GM18858 (cell line): Measurements from ENCODE around the gene CRIM1.

Experiments used
- ATAC-seq: cut with Tn5 transposase; IDR thresholded peaks from one replicate; pipeline ENCODE4 v1.9.1; 2021; ENCODE audit not compliant: unreplicated experiment

Gene CRIM1

DNA sequence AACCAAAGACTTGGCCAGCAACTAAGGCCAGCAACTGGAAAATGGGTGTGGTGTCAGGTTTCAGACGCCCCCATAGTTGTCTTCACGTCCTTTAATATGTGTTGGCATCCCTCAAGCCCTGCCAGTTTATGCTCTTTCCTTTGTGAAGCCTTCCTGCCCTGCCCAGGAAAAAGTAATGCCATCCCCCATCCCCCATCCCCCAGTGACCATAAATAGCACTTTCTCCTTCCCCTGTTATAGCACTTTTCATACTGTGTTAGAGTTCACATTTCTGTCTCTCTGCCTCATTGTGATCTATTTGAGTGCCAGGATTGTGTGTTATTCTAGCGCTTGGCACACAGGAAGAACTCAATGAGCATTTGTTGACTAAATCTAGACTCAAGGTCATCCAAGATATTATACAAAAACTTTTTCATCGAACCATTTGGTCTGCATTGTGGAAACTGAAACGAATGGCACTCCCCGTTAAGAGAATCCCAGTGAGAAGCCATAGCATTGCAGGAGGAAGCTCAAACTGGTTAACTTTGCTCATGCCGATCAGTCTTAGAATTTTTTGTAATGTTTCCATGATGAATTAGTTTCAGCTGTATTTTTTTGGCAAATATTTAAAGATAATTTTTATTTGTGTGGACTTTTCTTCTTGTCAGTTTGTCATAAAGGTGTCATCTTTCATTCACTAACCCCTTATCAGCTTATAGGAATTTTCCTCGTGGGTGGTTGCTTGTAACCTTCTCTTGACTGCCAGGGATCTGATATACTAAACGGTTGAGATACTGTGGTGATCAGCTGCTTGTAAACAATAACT, 15.7 kb downstream of the CRIM1 start:
- no peak for ATAC-seq

DNA sequence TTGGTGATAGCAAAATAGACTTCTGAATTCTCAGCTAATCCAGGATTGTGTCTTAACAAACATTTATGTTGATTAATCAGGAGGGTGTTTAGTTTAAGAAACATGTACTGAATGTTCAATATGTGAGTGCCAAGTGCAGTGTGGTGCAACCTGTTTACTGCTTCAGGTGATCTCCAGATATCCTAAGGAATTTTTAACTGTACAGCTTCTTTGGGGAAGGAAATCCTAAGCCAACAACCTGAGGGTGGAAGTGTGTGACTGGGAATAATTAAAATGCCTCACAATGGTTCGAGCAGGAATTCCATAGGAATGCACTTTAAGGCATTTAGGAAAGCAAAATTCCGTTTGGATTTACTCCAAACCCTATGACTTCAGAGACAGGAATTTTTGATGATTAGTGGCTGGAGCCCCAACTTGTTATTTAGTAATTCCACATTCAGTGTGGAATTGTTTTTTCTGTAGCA, 16.4 kb downstream of the CRIM1 start:
- no peak for ATAC-seq

DNA sequence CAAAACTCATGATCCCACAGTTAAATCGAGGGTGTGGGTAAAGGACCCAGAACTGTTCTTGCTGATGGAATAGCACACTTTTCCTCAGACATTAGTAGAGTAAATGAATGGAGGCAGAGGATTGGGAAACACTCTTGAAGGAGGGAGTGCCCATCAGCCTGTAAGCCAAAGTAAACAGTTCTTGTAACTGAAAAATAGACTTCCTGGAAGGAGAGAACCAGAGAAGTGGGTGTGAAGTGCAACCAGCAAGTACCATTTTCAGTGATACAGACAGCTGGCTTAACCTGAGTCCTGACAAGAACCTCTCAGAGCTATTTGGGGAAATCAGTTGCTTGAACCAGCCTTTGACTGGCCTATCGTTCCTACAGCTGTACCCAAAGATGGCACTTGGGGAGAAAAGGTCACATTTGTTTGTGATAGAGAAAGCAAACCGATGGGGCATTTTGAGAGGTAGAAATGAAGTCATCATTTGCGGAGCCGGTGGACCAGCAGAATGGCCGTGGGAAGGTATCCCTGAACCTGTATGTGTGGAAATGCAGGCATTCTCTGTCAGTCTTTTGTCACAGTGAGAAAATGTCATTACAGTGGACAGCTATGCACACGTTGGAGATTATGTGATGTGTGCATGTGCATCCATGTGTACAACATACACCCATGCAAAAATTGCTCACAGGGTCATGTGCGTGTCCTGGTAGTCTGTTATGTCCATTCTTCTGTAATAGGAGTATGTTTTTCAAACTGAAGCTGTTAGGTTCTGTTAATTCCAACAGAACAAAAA, 17.8 kb downstream of the CRIM1 start:
- no peak for ATAC-seq

DNA sequence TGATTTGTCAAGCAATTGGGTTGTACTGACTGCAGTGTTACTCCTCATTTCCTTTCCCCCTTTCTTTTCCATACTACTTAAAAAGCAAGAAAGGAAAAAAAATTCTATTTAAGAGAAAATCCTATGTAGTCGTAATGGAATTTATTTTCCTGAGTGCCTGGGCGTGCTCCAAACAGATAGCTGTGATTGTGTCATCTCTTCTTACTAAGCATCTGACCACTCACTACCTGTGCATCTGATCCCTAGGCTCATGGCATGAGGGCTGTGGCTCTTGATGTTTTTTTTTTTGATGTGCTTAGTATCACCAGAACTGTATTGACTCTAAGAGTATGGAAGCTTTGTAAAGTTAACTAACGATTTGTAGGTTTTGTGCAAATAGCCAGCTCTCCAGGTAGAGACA, 19.0 kb downstream of the CRIM1 start:
- no peak for ATAC-seq

DNA sequence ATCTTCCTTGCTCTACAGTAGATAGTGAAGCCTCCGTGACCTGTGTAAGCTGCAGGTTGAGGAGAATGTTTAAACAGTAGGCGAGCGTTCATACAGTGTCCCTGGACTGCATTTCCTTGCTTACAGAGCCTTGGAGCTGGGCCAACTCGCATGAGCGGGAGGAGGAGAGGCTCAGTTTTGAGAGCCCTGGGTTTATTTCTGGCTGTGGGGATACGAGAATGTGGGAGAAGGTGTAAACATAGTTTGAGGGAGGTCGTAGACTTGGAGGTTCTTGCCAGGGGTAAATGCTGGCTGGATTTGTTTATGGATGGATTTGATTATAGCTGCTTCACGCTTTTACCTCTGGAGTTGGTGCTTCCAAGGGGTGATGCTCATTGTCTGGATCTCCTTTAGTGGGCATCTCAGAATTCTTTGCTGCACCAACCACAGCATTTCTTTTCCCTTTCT, 20.8 kb downstream of the CRIM1 start:
- ATAC-seq: no peak

DNA sequence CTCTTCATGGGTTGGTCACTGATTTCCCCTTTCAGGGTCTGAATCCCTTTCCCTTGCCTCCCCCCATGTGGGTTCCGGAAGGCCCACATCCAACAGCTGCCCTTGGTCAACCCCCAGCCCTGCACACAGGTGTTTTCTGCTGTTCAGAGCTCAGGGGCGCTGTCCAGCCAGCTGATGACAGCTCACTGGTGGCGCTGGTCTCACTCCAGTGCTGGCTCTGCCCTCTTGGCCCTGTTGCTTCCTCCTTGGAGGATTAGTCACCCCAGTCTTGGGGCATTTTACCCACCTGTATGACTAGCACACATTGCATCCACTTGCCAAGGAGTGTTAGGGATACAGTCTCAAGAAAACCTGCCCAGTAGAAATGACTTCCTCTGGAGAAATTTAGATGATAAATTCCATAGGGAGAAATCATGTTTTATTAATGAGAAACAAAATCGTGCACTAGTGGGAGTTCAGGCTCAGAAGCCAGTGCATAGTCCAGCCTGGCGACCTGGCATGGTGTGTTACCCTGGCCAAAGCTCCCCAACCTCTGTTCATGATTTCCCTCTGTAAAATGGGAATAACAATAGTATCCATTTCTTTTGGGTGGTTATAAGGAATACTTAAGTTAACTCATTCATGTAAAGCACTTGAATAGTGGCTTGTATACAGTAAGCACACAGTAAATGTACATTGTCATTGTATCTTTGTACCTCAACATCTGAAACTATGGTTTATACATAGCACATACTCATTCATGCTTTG, 21.6 kb downstream of the CRIM1 start:
- no peak for ATAC-seq

DNA sequence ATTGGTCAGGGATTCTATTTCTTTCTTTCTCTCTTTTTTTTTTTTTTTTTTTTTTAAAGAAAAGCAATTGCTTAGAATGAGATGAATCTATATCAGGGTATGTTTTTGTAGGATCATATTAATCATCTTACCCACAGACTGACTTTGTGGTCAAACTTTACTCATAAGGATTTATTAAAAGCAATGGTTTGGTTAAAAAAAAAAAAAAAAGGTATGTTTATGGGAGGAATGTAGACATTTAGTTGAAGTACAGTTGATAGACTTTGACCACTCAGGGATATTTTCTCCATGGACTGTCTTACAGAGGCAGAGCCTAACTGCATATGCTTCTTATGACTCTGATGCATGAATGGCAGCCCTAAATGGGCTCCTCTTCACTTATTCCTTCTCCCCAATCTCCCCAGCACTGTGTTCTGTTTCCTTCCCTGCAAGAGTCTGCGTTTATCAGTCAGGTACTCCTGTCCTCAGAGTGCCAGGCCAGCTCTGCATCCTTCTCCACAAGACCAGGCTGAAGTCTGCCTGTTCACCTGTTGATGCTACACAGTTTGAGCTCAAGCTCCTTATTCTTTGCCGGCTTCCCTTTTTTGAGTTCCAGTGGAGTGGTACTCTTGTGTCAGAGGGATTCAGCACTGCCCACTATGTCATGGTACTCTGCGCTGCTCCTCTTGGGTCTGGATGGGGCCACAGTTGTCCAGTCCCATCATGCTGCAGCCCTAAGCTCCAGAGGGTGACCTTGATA, 24.3 kb downstream of the CRIM1 start:
- no peak for ATAC-seq

DNA sequence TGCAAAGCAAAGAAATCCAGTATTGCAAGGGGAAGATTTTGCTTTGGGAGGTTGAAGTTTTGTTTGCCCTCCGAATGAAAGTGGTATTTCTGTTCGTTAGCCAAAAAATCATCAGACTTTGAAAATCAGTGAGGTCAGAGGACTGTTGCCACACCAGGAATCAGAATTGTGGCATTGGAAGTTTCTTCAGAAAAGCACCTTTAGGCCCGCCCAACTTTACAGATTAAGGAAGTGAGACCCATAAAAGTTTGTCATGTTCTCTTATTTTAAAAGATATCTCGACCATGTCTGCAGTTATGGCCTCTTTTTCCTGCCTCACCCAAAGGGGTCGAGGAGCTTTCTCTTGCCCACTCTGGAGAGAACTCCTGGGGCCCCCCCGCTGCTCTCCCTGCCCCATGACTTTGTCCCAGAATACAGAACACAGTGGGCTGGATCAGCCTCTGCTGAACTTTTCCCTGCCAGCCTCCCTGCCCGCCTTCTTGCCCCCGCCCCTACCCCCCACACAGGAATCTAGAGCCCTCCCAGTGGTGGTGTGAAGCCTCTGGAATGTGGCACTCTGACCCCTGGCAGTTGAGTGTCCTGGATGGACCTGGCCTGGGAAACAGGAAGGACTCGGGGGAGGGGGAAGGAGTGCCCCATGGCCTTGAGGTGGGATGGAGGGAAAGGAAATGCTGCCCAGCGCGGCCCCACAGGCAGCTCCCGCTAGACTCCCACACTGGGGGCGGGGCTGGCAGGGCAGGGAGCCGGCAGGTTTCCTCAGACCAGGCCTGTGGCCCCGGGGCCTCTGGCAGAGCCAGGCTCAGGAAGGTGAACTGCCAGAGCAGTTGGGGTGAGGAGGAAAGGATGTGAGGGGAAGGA, 25.3 kb downstream of the CRIM1 start:
- ATAC-seq: no peak

DNA sequence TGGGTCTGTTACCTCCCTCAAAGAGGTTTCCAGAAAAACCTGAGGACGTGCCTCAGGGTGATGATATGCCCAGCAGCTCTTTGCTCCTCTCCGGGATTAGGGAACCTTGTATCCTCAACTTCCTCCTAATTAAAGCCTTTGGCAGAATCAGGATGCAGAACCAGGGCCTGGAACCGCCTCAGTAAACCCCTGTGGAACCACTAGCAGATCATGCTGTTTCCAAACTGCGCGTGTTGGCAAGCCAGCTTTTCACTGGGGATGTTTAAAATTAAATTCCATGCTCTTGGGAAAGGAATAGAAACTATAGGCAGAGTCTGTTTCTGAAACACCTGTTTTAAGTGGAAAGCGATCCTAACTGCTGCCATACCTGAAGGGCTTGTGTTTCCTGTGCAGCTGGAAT, 26.4 kb downstream of the CRIM1 start:
- no peak for ATAC-seq

DNA sequence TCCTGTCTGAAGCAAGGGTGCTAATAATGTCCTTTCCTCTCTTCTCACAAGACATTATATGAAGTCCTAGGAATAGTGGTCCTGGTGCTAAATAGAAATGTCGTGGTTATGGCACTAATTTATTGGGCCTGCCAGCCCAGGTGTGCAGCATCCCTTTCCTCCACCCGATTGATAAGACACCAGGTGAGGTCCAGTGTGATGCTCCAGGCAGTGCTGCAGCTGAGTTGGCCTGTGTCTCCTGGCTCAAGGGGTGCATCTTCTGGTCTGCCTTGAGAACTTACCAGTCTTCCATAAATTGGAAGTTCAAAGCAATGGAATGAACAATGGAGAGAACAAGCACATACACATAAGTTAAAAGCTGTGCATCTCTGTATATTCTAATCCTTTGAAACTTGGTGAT, 26.9 kb downstream of the CRIM1 start:
- no peak for ATAC-seq

DNA sequence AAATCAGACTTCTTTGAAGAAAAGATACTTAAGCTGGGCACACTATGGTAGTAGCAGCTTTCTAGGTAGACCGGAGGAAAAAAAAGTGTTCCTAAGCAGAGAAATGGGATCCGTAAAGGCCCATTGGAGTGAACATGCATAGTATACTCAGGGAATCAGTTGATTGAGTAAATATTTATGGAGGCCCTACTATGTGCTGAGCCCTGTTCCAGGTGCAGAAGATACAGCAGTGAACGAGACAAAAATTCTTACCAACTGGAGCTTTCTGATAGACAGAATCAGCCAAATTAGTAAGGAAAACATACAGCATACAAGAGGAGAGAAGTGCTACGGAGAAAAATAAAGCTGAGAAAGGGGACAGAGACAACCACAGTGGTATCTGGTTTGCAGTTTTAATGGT, 28.1 kb downstream of the CRIM1 start:
- no peak for ATAC-seq

DNA sequence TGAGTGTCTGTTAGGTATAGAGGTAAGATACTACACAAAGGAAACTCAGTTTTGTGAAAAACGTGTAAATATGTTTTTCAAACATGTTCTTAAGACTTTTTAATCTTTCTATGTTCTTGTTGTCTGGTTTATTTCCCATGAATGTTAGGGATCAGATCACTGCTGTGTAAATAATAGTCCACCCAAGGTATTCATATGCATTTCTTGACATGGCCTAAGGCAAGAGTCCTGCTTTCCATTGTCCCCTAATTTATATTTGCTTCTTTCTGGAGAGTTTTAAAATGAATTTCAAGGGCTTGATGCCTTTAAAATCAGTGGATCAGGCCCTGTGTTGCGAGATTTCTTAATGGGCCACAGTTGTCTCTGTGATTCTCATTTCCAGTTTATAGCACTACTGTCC, 28.9 kb downstream of the CRIM1 start:
- ATAC-seq: no peak

DNA sequence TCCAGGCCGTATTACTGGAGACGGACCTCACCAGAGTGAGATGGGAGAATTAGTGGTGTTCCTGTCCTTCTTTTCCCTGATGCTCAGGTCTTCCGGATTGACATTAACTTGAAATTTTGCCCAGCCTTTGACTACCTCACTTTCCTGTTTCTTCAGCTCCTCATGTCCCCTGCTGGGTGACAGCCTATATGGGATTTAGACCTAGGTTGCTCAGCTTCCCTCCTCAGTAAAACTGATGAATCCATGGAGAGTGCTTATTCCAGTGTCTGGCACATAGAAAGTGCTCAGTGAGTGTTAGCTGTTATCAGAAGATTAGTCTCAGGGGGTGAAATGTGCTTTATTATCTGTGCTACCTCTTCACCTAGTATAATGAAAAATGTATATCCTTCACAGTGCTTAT, 30.0 kb downstream of the CRIM1 start:
- ATAC-seq: no peak

DNA sequence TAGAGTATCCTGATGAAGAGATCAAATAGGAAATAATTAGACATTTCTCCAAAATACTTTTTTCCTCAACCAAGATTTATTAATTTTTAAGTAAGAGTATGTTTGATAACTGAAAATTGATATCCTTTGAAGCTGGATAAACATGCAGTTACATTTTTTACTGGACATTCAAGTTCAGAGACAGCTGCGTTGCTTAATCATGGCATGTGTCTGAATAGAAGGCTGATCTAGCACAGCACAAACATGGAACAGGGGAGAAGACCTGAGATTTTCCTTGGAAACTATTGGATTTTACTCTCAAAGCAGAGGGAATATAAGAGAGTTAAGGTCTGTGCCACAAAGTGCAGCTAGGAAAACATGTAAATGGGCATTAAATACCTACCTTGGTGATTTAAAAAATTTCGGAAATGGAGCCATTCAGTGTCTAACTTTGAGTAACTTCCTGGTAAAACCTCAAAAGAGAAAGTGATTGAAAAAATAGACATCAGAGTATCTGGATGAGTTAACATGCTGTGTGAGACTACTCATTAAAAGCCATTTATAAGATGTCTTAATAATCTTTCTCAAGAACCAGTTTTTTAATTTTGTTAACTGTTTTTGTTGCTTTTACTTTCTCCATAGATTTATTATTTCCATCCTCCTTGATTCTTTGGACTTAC, 31.8 kb downstream of the CRIM1 start:
- no peak for ATAC-seq

DNA sequence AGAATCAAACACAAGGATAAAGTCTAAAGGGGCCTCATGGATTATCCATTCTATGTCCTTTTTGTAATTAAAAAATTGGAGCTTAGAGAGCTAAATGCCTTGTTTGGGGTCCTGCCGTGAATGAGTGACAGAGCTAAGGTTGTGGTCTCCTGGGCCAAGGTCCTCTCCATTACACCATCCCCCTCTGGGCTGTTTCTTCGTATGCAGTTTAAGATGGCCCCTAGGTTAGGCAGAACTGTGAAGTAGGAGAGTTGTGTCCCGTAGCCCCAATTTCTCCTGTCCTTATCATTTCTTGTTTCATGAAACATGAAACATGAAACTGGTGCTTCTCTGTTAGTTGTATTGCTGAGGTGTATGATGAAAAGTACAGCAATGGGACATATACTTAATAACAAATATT, 32.9 kb downstream of the CRIM1 start:
- ATAC-seq: no peak

DNA sequence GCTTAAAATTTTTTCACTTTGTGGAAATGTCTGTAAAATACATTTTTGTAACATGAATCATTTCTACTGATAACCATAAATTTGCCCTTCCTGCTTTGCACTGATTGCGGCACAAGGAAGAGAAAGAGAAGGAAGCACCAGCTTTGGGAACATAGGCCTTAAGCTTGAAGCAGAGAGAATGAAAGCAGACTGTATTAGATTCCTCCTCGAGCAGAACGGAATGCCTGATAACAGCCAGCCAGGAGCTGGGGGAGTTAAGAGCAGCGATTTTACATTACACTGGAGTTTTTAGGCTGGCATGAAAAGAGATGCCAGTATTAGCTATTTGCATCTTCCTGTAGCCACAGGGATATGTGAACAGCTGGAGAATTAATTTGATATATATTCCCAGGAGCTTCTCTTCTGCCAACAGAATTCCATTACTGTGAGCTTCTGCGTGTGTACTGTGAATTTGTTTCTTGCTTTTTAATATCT, 33.5 kb downstream of the CRIM1 start:
- ATAC-seq: no peak

DNA sequence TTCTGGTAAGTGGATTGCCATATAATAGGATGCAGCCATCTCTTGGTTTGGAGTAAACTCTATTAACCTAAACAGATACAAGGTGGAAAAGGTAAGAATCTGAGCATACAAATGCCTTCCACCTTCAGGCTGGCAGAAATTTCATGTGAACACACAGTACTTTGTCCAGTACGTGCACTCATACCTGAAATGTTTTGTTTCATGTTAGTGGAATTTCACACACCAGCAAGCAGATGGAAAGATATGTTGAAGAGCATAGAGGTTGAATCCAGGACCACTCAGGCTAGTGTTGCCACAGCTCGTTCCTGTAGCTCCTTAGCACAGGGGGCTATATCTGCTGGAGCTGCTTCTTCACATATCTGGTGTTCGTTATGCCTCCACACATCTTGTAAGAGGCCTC, 34.0 kb downstream of the CRIM1 start:
- ATAC-seq: no peak

DNA sequence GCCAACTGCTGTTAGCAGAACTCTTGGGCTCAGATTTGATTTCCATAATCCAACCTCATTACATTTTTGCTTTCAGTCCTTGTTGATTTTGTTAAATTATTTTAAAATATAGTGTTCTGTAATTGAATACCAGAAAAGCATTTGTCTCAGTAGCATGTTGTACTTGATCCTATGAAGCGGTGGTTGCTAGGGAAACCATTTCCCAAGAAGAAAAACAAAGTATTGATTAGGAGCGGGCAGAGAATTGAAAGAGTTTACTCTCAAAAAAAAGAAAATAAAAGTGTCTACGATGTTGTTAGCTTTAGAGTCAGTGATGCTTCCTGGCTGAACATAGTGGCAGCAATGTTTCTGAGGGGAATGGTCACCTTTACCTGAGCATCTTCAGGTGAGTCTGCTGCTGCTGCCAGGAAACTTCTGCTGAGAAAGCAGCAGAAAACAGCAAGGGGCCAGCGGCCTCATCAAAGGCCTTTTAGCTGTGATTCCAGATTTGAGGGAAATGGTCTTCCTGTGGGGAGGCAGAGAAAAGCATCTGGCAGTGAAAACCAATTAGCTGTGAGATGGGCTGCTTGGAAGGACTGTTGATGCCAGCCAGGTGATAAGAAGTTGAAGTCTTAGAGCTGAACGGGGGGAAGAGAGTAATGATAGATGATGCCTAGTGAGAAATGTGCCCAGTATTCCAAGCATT, 37.1 kb downstream of the CRIM1 start:
- ATAC-seq: no peak

DNA sequence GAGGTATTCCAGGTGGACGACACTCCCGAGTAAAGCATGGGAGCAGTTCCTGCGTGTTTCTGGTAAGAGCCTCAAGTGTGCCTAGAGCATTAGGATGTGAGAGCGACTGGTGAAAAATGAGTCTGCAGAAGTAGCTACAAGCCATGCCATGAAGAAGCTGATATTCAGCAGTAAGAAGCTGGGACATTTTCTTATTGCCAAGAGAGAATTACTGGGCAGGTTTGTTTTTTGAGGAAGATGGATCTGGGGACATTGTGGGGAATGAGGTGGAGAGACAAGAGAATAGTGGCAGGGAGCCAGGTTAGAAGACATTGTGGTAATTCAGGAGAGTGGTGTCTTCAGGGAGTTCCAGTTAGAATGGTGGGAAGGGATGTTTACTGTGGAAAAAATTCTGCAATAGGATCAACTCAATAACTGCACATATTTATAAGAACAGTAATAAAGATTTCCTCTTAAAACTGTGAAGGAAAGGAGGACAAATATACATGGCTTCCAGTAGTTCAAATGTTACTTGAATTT, 38.2 kb downstream of the CRIM1 start:
- no peak for ATAC-seq
